GM12801 (cell line): Measurements from ENCODE around the gene GSTCD.

Experiments
- TF ChIP-seq, protein P1 (sequence below): IDR thresholded peaks from one replicate; pipeline ENCODE4 v1.5.1; 2011; ENCODE audit warnings: control low read depth; ENCODE audit not compliant: insufficient read length; ENCODE audit errors: extremely low read depth

The GSTCD gene

GRCh38 chr4:105797225-105797624 lies 88.6 kb downstream of the GSTCD start:
- TF ChIP-seq, protein P1, sequence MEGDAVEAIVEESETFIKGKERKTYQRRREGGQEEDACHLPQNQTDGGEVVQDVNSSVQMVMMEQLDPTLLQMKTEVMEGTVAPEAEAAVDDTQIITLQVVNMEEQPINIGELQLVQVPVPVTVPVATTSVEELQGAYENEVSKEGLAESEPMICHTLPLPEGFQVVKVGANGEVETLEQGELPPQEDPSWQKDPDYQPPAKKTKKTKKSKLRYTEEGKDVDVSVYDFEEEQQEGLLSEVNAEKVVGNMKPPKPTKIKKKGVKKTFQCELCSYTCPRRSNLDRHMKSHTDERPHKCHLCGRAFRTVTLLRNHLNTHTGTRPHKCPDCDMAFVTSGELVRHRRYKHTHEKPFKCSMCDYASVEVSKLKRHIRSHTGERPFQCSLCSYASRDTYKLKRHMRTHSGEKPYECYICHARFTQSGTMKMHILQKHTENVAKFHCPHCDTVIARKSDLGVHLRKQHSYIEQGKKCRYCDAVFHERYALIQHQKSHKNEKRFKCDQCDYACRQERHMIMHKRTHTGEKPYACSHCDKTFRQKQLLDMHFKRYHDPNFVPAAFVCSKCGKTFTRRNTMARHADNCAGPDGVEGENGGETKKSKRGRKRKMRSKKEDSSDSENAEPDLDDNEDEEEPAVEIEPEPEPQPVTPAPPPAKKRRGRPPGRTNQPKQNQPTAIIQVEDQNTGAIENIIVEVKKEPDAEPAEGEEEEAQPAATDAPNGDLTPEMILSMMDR, result no peak

DNA sequence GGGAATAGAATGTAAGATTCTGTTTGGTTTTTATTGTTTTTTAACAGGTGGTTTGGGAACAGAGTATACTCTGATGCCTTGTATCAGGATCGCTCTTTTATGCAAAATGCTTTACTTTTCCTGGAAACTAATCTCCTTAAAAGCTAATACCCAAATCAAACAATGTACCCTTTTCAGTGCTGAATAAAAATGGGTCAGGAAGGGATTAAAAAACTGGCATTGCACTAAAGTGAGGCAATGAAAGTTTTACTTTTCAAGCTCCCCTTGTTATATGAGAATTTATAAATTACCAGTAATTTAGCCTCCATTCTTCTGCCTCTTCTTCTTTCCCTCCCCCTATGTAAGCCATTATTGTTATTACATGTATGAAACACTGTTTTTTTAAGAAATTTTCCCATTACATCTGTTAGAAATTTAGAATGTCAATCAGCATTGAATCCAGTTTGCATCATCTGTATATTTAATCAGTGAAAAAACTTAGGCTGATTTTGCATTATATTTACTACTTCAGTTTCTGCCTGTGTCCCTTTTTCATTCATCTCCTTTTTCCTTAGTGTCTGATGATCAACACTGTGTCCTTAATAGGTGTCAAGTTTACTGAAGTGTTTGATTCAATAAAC lies 97.0 kb downstream of the GSTCD start:
- TF ChIP-seq, protein P1, result no peak

GRCh38 chr4:105807496-105807895 lies 98.9 kb downstream of the GSTCD start:
- TF ChIP-seq, protein P1, result no peak

- TF ChIP-seq, protein P1, result no peak
Measured at GRCh38 chr4:105808030-105808749, 99.6 kb downstream of the GSTCD start.

DNA sequence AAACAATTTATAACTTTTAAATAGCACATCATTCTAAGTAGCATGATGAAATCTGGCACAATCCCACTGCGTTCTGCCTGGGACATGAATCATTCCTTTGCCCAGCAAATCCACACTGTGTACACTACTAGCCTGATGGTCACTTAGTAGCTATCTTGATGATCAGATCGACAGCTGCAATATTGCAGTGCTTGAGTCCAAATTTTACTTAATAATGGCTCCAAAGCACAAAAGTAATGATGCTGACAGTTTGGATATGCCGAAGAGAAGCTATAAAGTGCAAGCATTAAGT lies 100.1 kb downstream of the GSTCD start:
- TF ChIP-seq, protein P1, result no peak

GRCh38 chr4:105815701-105816100 lies 107.1 kb downstream of the GSTCD start:
- TF ChIP-seq, protein P1, result no peak

DNA sequence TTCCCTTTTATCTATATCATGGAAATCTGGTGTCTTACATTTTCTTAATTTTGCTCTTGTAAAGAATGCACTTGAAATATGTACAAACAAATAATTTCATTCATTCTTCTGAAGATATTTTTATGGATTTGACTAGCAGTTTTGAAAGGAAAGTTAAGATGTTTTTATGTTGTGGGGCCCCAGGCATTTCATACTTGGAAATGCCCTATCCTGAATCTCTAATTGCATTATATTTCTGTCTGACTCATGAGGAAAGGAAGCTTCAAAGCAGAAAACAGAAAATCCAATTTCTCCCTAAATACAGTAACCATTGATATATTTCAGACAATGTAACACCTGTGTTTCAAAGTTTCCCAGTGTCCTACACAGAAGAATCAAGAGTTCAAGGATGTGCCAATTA lies 113.5 kb downstream of the GSTCD start:
- TF ChIP-seq, protein P1, result no peak

DNA sequence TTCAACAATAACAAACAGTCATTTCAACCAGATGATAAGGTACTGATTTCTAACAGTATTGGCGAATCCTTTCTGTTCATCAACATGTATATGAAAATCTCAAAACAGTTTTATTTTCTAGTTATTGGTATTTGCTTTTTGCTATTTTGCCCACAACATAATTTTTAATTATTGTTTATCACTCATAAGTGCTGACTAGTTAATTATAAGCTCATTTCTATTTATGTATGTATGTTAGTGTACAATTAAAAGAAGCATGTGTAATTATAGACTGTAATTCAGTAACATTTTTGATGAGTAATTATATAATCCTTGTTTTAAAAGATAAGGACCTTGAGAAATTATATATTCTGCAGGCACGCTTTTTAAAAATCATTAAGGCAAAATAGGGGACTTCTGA lies 119.5 kb downstream of the GSTCD start:
- TF ChIP-seq, protein P1, result no peak
